Fibroblast of lung (primary cell): Measurements from ENCODE around the gene CATSPERE. TPM values are rescaled to one million over a fixed set of nuclear protein-coding genes. Genes with fewer than 3 reads are reported as not detected.
"Not testable (repeated sequence)": the region's sequence is repeated elsewhere in the genome, so short reads cannot be mapped to it uniquely, and the experiment has no call there.

Source experiments
- DNase-seq, 2 donors: peaks; one replicate each; pipeline versions ENCODE4 v3.0.0 to v3.0.0-alpha.2; 2010; ENCODE audit warnings: low read depth in 2 of 2
- H2AFZ ChIP-seq: 2 replicates; pipeline ENCODE4 v1.5.1; 2012; ENCODE audit warnings: low read length, control low read depth, inconsistent platforms
- H3K27ac ChIP-seq: 2 replicates; pipeline ENCODE4 v1.5.1; 2011; ENCODE audit warnings: low read length, control low read depth; ENCODE audit not compliant: insufficient read depth
- H3K27me3 ChIP-seq: 2 replicates; pipeline ENCODE4 v1.5.1; 2011; ENCODE audit warnings: mild to moderate bottlenecking, low read length; ENCODE audit not compliant: control insufficient read depth, insufficient read depth
- H3K36me3 ChIP-seq: 2 replicates; pipeline ENCODE4 v1.5.1; 2011; ENCODE audit warnings: low read length; ENCODE audit not compliant: control insufficient read depth, insufficient read depth
- H3K4me1 ChIP-seq: 2 replicates; pipeline ENCODE4 v1.5.1; 2011; ENCODE audit warnings: low read length; ENCODE audit not compliant: control insufficient read depth, insufficient read depth; ENCODE audit errors: extremely low read depth
- H3K4me2 ChIP-seq: 2 replicates; pipeline ENCODE4 v1.5.1; 2011; ENCODE audit warnings: low read length, control low read depth; ENCODE audit not compliant: insufficient read depth; ENCODE audit errors: extremely low read depth
- H3K4me3 ChIP-seq, 4 experiments: fragments of 200-600 bp in 1 of 4; sonication (generic) in 1 of 4; replicated peaks in 1 of 4; 2 replicates each; pipeline ENCODE4 v1.5.1; 2011 to 2016; ENCODE audit warnings: low read length in 4 of 4, low read depth in 3 of 4, mild to moderate bottlenecking in 3 of 4, control low read depth in 2 of 4, inconsistent platforms in 1 of 4, mixed read lengths in 1 of 4; ENCODE audit not compliant: insufficient read depth in 1 of 4; ENCODE audit errors: control extremely low read depth in 1 of 4
- H3K79me2 ChIP-seq: 2 replicates; pipeline ENCODE4 v1.5.1; 2012; ENCODE audit warnings: mild to moderate bottlenecking, low read length, inconsistent platforms; ENCODE audit not compliant: control insufficient read depth, insufficient read depth
- H3K9ac ChIP-seq: 2 replicates; pipeline ENCODE4 v1.5.1; 2011; ENCODE audit warnings: mild to moderate bottlenecking, low read length, control low read depth; ENCODE audit not compliant: insufficient read depth
- H3K9me3 ChIP-seq: 2 replicates; pipeline ENCODE4 v1.5.1; 2012; ENCODE audit warnings: low read depth, low read length; ENCODE audit not compliant: control insufficient read depth, insufficient read depth
- H4K20me1 ChIP-seq: 2 replicates; pipeline ENCODE4 v1.5.1; 2011; ENCODE audit warnings: low read length; ENCODE audit not compliant: control insufficient read depth, insufficient read depth; ENCODE audit errors: extremely low read depth
- EZH2 ChIP-seq: IDR thresholded peaks from 2 replicates; pipeline ENCODE4 v1.5.1; 2012; ENCODE audit warnings: low read length, control low read depth, mild to moderate bottlenecking; ENCODE audit errors: missing control alignments
- polyA plus RNA-seq, 2 donors: library from polyadenylated mRNA; depleted of rRNA in 1 of 2; stranded (reverse) in 1 of 2; unstranded in 1 of 2; fragments of >200 nt; gene quantifications; 2 replicates each; pipeline ENCODE4 v1.2.1, GENCODE V29; 2011 to 2012; ENCODE audit warnings: missing spikeins in 1 of 2
- total RNA-seq: library from RNA; depleted of rRNA; stranded (reverse); fragments of >200 nt; gene quantifications from 2 replicates; pipeline ENCODE4 v1.2.1, GENCODE V29; 2014
- TF ChIP-seq, protein P1 (sequence below), 2 donors: IDR thresholded peaks in 1 of 2; conservative IDR thresholded peaks in 1 of 2; 1 replicate in 1 of 2; 2 replicates in 1 of 2; pipeline ENCODE4 v1.5.1; 2011 to 2012; ENCODE audit warnings: low read length in 2 of 2, control low read depth in 1 of 2, inconsistent platforms in 1 of 2, low read depth in 1 of 2, mild to moderate bottlenecking in 1 of 2

Gene CATSPERE
- total and polyA plus RNA-seq, 2 donors (not counting 1 experiment from before 2014, with no cell fraction given): 0.59 to 0.99 TPM

DNA sequence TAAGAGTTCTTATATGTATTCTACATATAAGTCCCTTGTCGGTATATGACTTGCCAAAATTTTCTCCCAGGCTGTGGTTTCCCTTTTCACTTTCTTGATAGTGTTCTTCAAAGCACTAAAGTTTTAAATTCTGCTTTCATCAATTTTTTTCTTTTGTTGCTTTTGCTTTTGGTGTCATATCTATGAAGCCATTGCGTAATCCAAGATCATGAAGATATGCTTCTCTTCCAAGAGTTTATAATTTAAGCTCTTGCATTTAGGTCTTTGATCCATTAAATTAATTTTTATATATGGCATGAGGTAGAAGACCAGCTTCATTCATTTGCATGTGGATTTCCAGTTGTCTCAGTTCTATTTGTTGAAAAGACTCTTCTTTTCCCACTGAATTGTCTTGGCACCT is 214.1 kb downstream of the CATSPERE start:
- Histone ChIP-seq H4K20me1 (no peaks in the 10 kb centered on the region), H3K4me2 (no peak overlapping the region), H3K27me3 (no peaks in the 10 kb centered on the region), H3K9me3 (no peaks in the 10 kb centered on the region), H3K79me2 (peaks cover 2% of the 10 kb centered on the region), H3K36me3 (no peaks in the 10 kb centered on the region), H2AFZ (no peak overlapping the region), H3K4me3 (no peak overlapping the region), H3K9ac (no peak overlapping the region), H3K4me1 (peaks cover 3% of the 10 kb centered on the region), H3K27ac (no peak overlapping the region)
- TF ChIP-seq, protein P1, sequence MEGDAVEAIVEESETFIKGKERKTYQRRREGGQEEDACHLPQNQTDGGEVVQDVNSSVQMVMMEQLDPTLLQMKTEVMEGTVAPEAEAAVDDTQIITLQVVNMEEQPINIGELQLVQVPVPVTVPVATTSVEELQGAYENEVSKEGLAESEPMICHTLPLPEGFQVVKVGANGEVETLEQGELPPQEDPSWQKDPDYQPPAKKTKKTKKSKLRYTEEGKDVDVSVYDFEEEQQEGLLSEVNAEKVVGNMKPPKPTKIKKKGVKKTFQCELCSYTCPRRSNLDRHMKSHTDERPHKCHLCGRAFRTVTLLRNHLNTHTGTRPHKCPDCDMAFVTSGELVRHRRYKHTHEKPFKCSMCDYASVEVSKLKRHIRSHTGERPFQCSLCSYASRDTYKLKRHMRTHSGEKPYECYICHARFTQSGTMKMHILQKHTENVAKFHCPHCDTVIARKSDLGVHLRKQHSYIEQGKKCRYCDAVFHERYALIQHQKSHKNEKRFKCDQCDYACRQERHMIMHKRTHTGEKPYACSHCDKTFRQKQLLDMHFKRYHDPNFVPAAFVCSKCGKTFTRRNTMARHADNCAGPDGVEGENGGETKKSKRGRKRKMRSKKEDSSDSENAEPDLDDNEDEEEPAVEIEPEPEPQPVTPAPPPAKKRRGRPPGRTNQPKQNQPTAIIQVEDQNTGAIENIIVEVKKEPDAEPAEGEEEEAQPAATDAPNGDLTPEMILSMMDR (conservative IDR thresholded peaks at IDR 0.05 in 1 of 2, IDR thresholded peaks at IDR 0.05 in 1 of 2; ENCODE audit: low read depth in 1 of 2, low read length in 2 of 2): no peak
- no peak for TF ChIP-seq EZH2
- DNase-seq: peak in 1 of 2 donors; percentile 19

- H3K27me3 ChIP-seq: no peaks in the 10 kb centered on the region
- no peak overlapping the region for H3K27ac ChIP-seq
- peak overlapping the region in 1 of 4 experiments; percentile 8 for H3K4me3 ChIP-seq
- DNase-seq: peak in 1 of 2 donors; percentile 61
- TF ChIP-seq EZH2: no peak
- TF ChIP-seq, protein P1 (conservative IDR thresholded peaks at IDR 0.05 in 1 of 2, IDR thresholded peaks at IDR 0.05 in 1 of 2; ENCODE audit: low read depth in 1 of 2, low read length in 2 of 2): no peak
- no peak overlapping the region for H3K4me2 ChIP-seq
- H3K9me3 ChIP-seq: no peaks in the 10 kb centered on the region
- no peak overlapping the region for H2AFZ ChIP-seq
- H3K36me3 ChIP-seq: no peaks in the 10 kb centered on the region
- H3K9ac ChIP-seq: no peak overlapping the region
- no peaks in the 10 kb centered on the region for H3K4me1 ChIP-seq
- no peaks in the 10 kb centered on the region for H4K20me1 ChIP-seq
- peaks cover 2% of the 10 kb centered on the region for H3K79me2 ChIP-seq
These were observed 217.6 kb downstream of the CATSPERE start for GRCh38 chr1:244678697-244679096.

DNA sequence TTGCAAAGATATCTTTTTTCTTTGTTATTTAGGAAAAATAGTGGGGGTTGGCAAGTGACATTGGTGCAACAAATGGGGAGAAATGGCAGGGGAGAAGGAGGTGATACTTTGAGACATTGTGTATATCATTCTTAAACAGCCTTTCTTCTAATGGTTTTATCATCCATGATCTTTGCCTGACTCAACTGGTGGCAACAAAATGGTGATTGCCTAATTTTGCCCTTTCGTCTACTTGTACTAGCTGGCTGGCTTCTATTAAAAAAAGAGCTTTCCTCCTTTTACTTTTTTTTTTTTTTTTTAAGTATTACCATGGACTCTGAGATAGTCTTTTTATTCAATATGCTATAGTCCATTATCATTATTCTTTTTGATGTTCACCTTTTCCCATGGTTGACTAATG is 219.6 kb downstream of the CATSPERE start:
- TF ChIP-seq EZH2: no peak
- TF ChIP-seq, protein P1 (conservative IDR thresholded peaks at IDR 0.05 in 1 of 2, IDR thresholded peaks at IDR 0.05 in 1 of 2; ENCODE audit: low read depth in 1 of 2, low read length in 2 of 2): no peak
- H3K79me2 ChIP-seq: peaks cover 2% of the 10 kb centered on the region
- no peaks in the 10 kb centered on the region for H4K20me1 ChIP-seq

DNA sequence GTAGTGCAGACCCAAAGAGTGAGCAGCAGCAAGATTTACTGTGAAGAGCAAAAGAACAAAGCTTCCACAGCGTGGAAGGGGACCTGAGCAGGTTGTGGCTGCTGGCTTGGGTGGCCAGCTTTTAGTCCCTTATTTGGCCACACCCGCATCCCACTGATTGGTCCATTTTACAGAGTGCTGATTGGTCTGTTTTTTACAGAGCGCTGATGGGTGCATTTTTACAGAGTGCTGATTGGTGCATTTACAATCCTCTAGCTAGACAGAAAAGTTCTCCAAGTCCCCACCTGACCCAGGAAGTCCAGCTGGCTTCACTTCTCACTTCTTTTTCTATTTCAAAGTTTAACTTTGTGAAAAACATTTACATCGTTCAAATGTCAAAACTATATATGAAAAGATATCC is 221.0 kb downstream of the CATSPERE start:
- H3K27ac ChIP-seq, H3K4me3 ChIP-seq, H3K36me3 ChIP-seq, H3K9me3 ChIP-seq, H3K79me2 ChIP-seq, H3K9ac ChIP-seq, H3K27me3 ChIP-seq, H3K4me2 ChIP-seq, H4K20me1 ChIP-seq, H2AFZ ChIP-seq, DNase-seq, H3K4me1 ChIP-seq: not testable (repeated sequence)

More for the DNA sequence above, 219.6 kb downstream of the CATSPERE start:
- no peak overlapping the region for H2AFZ ChIP-seq
- H3K4me2 ChIP-seq: no peak overlapping the region
- no peaks in the 10 kb centered on the region for H3K27me3 ChIP-seq
- no peak overlapping the region for H3K9ac ChIP-seq
- no peak overlapping the region for H3K27ac ChIP-seq
- H3K4me1 ChIP-seq: no peaks in the 10 kb centered on the region
- no peak overlapping the region for H3K4me3 ChIP-seq
- H3K9me3 ChIP-seq: no peaks in the 10 kb centered on the region
- H3K36me3 ChIP-seq: no peaks in the 10 kb centered on the region
- peak in 1 of 2 donors; percentile 36 for DNase-seq
